ENCODE results near the gene ABCF1. TPM values are rescaled to one million over a fixed set of nuclear protein-coding genes. Genes with fewer than 3 reads are reported as not detected.

ABCF1 gene
- polyA plus RNA-seq, 10 donors = 43.9 to 53.4 (median 47.0) TPM

- no peak for DNase-seq
These were observed 48.3 kb downstream of the ABCF1 start for GRCh38 chr6:30619561-30619960.

- DNase-seq = no peak
These were observed 54.3 kb downstream of the ABCF1 start for GRCh38 chr6:30625511-30625910.

GRCh38 chr6:30626484-30627366 lies 55.5 kb downstream of the ABCF1 start, which contains the start of gene ATAT1:
TSS of gene ATAT1 (plus strand) at chr6:30626874.
- DNase-seq = peak; percentile 78 to 96 (median 91)

GRCh38 chr6:30635834-30636233 lies 64.6 kb downstream of the ABCF1 start:
- DNase-seq = no peak

- DNase-seq = no peak
These were observed 69.2 kb downstream of the ABCF1 start for GRCh38 chr6:30640481-30640880.

- no peak for DNase-seq
These were observed 69.8 kb downstream of the ABCF1 start for GRCh38 chr6:30641048-30641447.

Other genes starting within 250 kb of the ABCF1 start
- 1 to 10 TPM; 5.9 to 8.9 (median 7.0) TPM for gene TRIM39, start 244.5 kb upstream of the ABCF1 start, polyA plus RNA-seq (ENCODE audit: insufficient read length in 10 of 10)
- 10 to 100 TPM; 14.0 to 26.0 (median 17.8) TPM for gene RPP21, start 226.3 kb upstream of the ABCF1 start, polyA plus RNA-seq (ENCODE audit: insufficient read length in 10 of 10)
- 100 to 1,000 TPM in 1 of 10 donors, 10 to 100 TPM in 9; 61.7 to 117 (median 76.9) TPM for gene HLA-E, start 81.9 kb upstream of the ABCF1 start, polyA plus RNA-seq (ENCODE audit: insufficient read length in 10 of 10)
- gene GNL1, start 15.0 kb upstream of the ABCF1 start, polyA plus RNA-seq (ENCODE audit: insufficient read length in 10 of 10) = 10 to 100 TPM; 45.8 to 73.4 (median 52.1) TPM
- 10 to 100 TPM; 16.0 to 28.1 (median 21.4) TPM for gene PRR3, start 14.1 kb upstream of the ABCF1 start, polyA plus RNA-seq (ENCODE audit: insufficient read length in 10 of 10)
- 10 to 100 TPM; 25.9 to 38.8 (median 29.8) TPM for gene PPP1R10, start 45.8 kb downstream of the ABCF1 start, polyA plus RNA-seq (ENCODE audit: insufficient read length in 10 of 10)
- 10 to 100 TPM; 44.3 to 60.3 (median 53.2) TPM for gene MRPS18B, start 46.4 kb downstream of the ABCF1 start, polyA plus RNA-seq (ENCODE audit: insufficient read length in 10 of 10)
- 10 to 100 TPM; 14.7 to 33.9 (median 19.9) TPM for gene ATAT1, start 55.4 kb downstream of the ABCF1 start, polyA plus RNA-seq (ENCODE audit: insufficient read length in 10 of 10)
- gene C6orf136, start 75.7 kb downstream of the ABCF1 start, polyA plus RNA-seq (ENCODE audit: insufficient read length in 10 of 10) = 10 to 100 TPM in 8 of 10 donors, 1 to 10 TPM in 2; 7.7 to 18.2 (median 11.9) TPM
- 10 to 100 TPM; 18.6 to 27.2 (median 22.9) TPM for gene DHX16, start 101.6 kb downstream of the ABCF1 start, polyA plus RNA-seq (ENCODE audit: insufficient read length in 10 of 10)
- 10 to 100 TPM; 36.4 to 51.3 (median 42.8) TPM for gene PPP1R18, start 115.2 kb downstream of the ABCF1 start, polyA plus RNA-seq (ENCODE audit: insufficient read length in 10 of 10)
- gene NRM, start 119.5 kb downstream of the ABCF1 start, polyA plus RNA-seq (ENCODE audit: insufficient read length in 10 of 10) = 10 to 100 TPM; 28.5 to 43.1 (median 36.5) TPM
- gene MDC1, start 145.8 kb downstream of the ABCF1 start, polyA plus RNA-seq (ENCODE audit: insufficient read length in 10 of 10) = 10 to 100 TPM; 19.7 to 32.5 (median 23.9) TPM
- 1,000 to 10,000 TPM in 1 of 10 donors, 100 to 1,000 TPM in 9; 582 to 1,224 (median 866) TPM for gene TUBB, start 148.9 kb downstream of the ABCF1 start, polyA plus RNA-seq (ENCODE audit: insufficient read length in 10 of 10)
- gene FLOT1, start 171.2 kb downstream of the ABCF1 start, polyA plus RNA-seq (ENCODE audit: insufficient read length in 10 of 10) = 100 to 1,000 TPM in 6 of 10 donors, 10 to 100 TPM in 4; 89.4 to 116 (median 103) TPM
- 10 to 100 TPM in 2 of 10 donors, 1 to 10 TPM in 8; 7.1 to 25.4 (median 9.1) TPM for gene IER3, start 173.1 kb downstream of the ABCF1 start, polyA plus RNA-seq (ENCODE audit: insufficient read length in 10 of 10)

All from muscle of back (tissue), 11 donors.